ENCODE measurements around the gene VAC14. TPM values are rescaled to one million over a fixed set of nuclear protein-coding genes. Genes with fewer than 3 reads are reported as not detected.

Gene VAC14
- total and polyA plus RNA-seq, 2 of the 8 experiments (the other 6 are each of a cell fraction or from before 2014, with no cell fraction given): 56.0 to 108 TPM

- H3K27me3 ChIP-seq (replicated peaks in 1 of 4; ENCODE audit: control insufficient read depth in 3 of 4, extremely low read depth in 1 of 4, insufficient read depth in 3 of 4, low read length in 3 of 4): no peaks in the 10 kb centered on the region
- no peak overlapping the region for H3K56ac ChIP-seq (replicated peaks; ENCODE audit: insufficient read length, low read depth, low read length)
- H3K14ac ChIP-seq (ENCODE audit: insufficient read length): no peak overlapping the region
- H3K36me3 ChIP-seq (ENCODE audit: control insufficient read depth in 2 of 4, insufficient read depth in 4 of 4, low read length in 3 of 4): peaks cover 0 to 10% (median 1%) of the 10 kb centered on the region in 4 experiments; a peak in 1 of 8 replicates
- no peak overlapping the region for H2BK5ac ChIP-seq (ENCODE audit: low read depth, low read length)
- no peak overlapping the region for H2BK120ac ChIP-seq (replicated peaks; ENCODE audit: low read depth, low read length)
- no peak overlapping the region for H2BK20ac ChIP-seq (ENCODE audit: low read length)
- H2BK12ac ChIP-seq (ENCODE audit: low read depth, low read length): no peak overlapping the region
- H3K9me3 ChIP-seq (ENCODE audit: insufficient read depth in 2 of 2, low read depth in 1 of 2, low read length in 1 of 2): peaks cover 0 to 10% of the 10 kb centered on the region in 2 experiments; a peak in 2 of 4 replicates
- peaks cover 4 to 31% (median 21%) of the 10 kb centered on the region in 4 experiments for H3K4me1 ChIP-seq (replicated peaks in 1 of 4; ENCODE audit: control insufficient read depth in 3 of 4, insufficient read depth in 4 of 4, low read length in 3 of 4)
- H2AFZ ChIP-seq (ENCODE audit: low read length): no peak overlapping the region
- H3K23me2 ChIP-seq (ENCODE audit: low read depth, low read length): peaks cover 2% of the 10 kb centered on the region; the same call in 1 of the 2 replicates
- ChIA-PET POLR2A (ENCODE audit: partially characterized antibody) (interaction anchor here (2.1 kb wide), 1 partner anchor 14 kb away, joined by 4 read pairs; no protein-coding TSS in a partner anchor), CTCF (ENCODE audit: partially characterized antibody) (interaction anchor here (0.9 to 4.0 kb wide), 4 partner anchors 21 to 54 kb away, joined by 3 to 14 read pairs (median 3); no protein-coding TSS in a partner anchor)
- H4K91ac ChIP-seq (replicated peaks; ENCODE audit: insufficient read length, low read length): no peak overlapping the region
- H2BK15ac ChIP-seq (ENCODE audit: low read length): no peak overlapping the region
- no peak overlapping the region for H3K4me2 ChIP-seq (ENCODE audit: insufficient read depth in 1 of 2, low read depth in 2 of 2, low read length in 2 of 2)
- no peak for FAIRE-seq
- H3K4ac ChIP-seq (replicated peaks; ENCODE audit: insufficient read length, low read depth, low read length): no peak overlapping the region
- no peak overlapping the region for H3K9ac ChIP-seq (replicated peaks in 1 of 4; ENCODE audit: extremely low read depth in 1 of 4, low read depth in 3 of 4, low read length in 3 of 4)
- TF ChIP-seq RBBP5 (IDR thresholded peaks at IDR 0.05; ENCODE audit: borderline replicate concordance, low read depth, low read length) (no peak), GTF2F1 (IDR thresholded peaks at IDR 0.05; ENCODE audit: borderline replicate concordance, low read depth, low read length) (no peak), EP300 (IDR thresholded peaks at IDR 0.05; ENCODE audit: borderline replicate concordance in 1 of 2, low read depth in 2 of 2, low read length in 2 of 2) (no peak), YY1 (IDR thresholded peaks at IDR 0.05; ENCODE audit: low read depth, low read length) (no peak)
- H4K8ac ChIP-seq (ENCODE audit: extremely low read depth, insufficient read depth, low read length): peak overlapping the region; percentile 84
- WGBS, 2 experiments (ENCODE audit: extremely low coverage in 1 of 2, insufficient coverage in 1 of 2, insufficient read length in 1 of 2, insufficient replicate concordance in 2 of 2, low coverage in 1 of 2, low lambda C conversion rate in 2 of 2, missing lambda C conversion rate in 1 of 2): 90% methylated on average over 9 of the region's 9 CpGs; no CpG with 5 or more reads in 1 of the 2 experiments
- H4K20me1 ChIP-seq (replicated peaks in 1 of 2; ENCODE audit: control insufficient read depth in 1 of 2, insufficient read depth in 2 of 2, low read length in 2 of 2): peaks cover 0 to 3% of the 10 kb centered on the region in 2 experiments
- DNase-seq (ENCODE audit: low read depth in 1 of 2, low spot score in 2 of 2): no peak
- H3K4me3 ChIP-seq (ENCODE audit: extremely low read depth in 1 of 4, insufficient read depth in 2 of 4, low read depth in 3 of 4, low read length in 4 of 4): no peak overlapping the region
- no peak overlapping the region for H2AK5ac ChIP-seq (ENCODE audit: low read depth, low read length)
- no peak overlapping the region for H3K27ac ChIP-seq (ENCODE audit: low read depth, low read length)
- no peak overlapping the region for H4K5ac ChIP-seq (ENCODE audit: insufficient read length, low read depth, low read length)
- no peaks in the 10 kb centered on the region for H3K79me1 ChIP-seq (ENCODE audit: low read depth, low read length)
- H3K79me2 ChIP-seq (ENCODE audit: control insufficient read depth in 1 of 2, insufficient read depth in 2 of 2, low read length in 2 of 2): no peaks in the 10 kb centered on the region
- H3K18ac ChIP-seq (ENCODE audit: extremely low read depth, low read length): no peak overlapping the region
- H3K23ac ChIP-seq (ENCODE audit: insufficient read length): no peak overlapping the region
Measured at GRCh38 chr16:70717065-70717464, 83.9 kb downstream of the VAC14 start.
